HG02623 (cell line): ENCODE results near the gene SLC7A6.
A peak's percentile ranks its signal among the peaks of the same experiment; 100 is the strongest.

Experiments
- ATAC-seq: cut with Tn5 transposase; IDR thresholded peaks from one replicate; pipeline ENCODE4 v1.9.1; 2021; ENCODE audit warnings: moderate library complexity; ENCODE audit not compliant: unreplicated experiment

The SLC7A6 gene

DNA sequence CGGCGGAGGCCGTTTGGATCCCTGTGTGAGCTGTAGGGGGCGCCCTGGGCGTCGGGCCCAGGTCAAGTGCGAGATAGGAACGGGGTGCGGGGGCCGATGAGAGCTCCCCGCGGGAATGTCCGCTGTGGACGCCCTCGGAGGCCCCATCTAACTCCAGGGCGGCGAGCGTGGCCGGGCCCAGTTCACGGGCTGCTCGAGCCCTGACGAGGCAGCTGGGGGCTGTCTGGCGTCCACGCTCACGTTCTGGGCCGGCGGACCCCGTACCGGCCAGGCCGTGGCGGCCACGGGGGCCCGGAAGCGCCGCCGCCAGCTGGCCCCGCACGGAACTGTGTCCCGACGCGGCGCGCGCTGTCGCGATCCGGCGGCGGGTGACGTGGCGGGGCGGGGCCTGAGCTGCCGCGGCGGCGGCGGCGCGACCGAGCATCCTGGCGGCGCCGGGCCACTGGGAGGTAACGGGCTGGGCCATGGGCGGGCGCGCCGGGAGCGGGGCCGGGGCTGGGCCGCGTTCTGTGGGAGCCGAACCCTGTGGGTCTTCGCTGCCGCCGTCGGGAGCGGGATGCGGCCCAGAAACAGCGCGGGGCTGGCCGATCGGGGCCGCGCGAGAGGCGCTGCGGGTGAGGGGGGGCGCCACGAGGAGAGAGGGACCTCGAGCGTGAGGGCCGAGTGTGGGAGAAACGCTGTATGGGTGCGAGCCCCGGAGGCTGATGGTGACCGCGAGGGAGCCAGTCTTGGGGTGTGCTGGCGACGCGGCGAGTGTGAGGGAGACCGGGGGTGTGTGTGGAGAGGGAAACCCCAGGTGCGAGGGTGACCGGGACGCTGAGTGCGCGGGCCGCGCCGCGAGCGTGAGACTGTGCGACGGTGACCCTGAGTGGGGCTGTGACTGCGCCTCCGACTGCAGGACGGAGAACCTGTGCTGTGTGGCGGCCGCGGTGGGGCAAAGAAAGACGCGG lies at the start of gene SLC7A6:
Gene SLC7A6 (plus strand): TSS at position 399 of the 950 bp plus-strand sequence. CDS start 10,201 bp downstream, outside the sequence.
- peak; percentile 52 for ATAC-seq

DNA sequence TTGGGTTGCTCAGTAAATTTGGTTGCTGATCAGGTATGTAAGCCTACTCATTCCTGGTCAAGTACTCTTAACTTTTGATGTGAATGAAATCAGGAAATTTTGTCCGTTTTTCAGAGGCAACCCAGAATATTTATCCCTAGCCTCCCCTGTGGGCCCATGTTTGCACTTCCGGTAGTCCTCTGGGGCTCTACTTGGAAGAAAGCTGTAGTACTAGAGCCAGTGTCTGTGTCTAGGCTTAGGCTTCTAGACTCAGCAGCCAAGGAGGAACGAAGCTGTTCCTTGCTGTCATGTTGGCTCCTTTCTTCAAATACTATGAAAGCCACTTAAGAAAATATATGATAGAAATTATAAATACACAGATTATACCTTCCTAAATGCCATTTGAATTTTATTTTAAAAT lies 49.6 kb upstream of the SLC7A6 start:
- ATAC-seq = no peak

DNA sequence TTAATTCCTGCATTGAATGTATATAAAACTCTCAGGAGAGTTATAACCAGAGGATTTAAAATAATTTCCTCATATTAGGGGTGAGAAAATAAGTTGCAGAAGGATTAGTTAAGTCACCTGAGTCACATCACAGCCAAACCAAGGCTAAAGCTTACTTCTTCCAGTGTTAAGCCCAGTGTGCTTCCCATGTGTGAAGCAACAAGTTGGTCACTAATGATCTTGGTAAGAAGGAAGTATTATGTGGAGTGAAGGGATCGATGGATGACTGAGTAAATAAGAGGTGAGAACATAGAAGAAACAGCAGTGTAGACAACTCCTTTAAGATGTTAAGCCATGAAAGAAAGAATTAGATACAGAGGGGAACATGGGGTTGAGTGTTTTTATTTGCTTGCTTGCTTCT lies 49.0 kb upstream of the SLC7A6 start:
- no peak for ATAC-seq

DNA sequence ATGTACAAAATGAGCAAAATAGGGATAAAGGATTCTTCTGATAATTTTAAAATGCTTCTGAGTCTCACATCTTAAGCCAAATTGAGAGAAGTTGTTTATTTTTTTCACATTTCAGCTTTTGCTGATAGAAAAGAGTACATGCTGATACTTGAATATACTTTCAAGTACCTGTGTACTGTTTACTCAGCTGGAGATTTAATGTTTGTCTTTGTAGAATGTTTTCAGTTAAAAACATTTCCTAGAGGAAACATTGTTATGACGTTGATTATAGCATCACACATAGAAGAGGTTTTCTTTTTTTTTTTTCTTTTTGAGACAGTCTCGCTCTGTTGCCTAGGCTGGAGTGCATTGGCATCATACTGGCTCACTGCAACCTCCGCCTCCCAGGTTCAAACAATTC lies 48.1 kb upstream of the SLC7A6 start:
- ATAC-seq = no peak

DNA sequence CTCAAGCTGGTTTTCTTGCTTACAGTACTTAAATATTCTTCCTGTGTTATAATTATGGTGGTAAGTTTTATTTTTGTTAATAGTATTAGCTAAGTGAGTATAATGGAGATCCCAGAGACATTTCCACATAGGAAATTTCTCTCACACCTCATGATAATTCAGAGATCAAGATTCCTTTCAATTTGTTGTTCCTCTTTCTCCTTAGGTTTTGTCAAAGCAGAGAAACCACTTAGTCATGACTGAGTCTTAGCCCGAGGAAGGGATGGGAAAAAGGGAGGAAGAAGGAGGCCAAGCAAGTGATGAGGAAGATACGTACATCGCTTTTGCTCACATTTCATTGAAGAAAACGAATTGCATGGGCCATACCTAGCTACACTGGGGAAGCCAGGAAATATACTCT lies 46.8 kb upstream of the SLC7A6 start:
- no peak for ATAC-seq

DNA sequence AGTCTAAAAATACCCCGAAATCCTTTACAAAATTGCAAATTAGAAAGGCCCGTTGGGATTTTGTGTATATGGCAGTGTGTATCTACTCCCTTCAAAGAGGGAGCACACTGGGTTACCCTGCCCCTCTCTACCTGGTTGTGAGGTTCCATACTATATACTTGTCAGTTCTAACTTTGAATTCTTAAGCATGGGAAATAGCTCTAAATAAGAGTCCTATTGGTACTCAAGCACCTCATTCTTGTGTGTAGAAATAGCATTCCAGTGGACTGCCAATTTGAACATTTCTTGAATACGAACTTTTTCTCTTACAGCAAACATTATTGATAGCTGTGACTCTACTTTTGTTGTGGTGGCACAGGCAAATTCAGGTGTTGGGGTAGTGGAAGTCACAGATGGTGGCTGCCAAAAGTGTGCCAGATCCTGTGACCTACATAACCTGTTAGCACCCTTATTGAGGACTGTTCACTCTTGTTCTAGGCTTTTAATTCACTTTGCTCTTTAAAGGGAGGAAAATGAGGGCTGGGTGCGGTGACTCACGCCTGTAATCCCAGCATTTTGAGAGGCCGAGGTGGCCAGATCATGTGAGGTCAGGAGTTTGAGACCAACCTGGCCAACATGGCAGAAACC lies 44.5 kb upstream of the SLC7A6 start:
- ATAC-seq = no peak

DNA sequence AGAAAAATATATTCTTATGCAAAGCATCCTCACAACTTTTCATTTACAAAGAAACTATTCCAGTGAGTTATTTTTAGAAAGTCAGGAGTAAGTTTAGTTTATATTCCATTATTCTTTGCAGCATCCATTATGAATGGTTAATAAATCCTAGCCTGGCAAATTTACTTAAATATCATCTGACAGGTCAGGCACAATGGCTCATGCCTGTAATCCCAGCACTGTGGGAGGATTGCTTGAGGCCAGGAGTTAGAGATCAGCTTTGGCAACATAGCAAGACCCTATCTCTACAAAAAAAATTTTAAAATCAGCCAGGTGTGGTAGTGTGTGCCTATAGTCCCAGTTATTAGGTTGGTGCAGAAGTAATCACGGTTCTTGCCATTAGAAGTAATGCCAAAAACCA lies 41.3 kb upstream of the SLC7A6 start:
- no peak for ATAC-seq

DNA sequence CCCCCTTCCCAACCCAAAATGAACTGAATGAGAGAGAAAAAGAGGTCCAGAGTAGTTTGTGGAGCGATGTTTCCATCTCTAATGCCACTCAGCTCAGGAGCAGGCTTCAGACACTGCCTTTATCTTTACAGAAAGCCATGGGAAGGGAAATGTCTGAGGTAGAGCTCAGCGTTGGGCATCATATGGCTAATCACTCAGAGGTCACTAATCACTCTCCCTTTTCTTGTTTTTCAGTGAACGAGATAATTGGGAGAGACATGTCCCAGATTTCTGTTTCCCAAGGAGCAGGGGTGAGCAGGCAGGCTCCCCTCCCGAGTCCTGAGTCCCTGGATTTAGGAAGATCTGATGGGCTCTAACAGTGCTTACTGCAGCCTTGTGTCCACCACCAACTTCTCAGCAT lies 38.2 kb upstream of the SLC7A6 start:
- no peak for ATAC-seq

DNA sequence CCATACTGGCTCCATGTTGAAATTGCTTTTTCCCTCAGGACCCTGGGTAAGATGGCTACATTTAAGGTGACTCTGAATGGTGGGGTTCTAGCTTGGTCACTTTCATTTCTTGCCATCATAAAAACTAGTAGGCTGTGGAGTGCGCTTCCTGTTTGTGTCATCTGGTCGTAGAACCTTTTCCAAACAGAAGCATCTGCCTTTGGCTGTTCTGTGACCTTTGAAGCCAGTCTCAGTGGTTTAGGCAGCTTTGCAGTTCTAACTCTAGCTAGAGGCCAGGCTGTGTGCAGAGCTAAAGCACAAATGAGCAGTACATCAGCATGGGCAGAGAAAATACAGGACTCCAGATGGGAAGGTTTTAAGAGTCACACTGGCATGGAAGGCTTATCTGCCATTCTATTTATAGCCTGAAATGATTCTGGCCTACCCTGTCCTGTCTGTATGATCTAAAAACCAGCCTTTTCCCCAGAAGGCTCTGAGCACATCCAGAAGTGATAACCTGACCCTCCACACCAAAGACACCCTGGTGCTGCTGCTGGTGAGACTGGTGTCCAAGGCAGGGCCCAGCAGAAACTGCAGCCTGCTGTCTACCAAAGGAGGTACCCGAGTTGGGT lies 37.0 kb upstream of the SLC7A6 start:
- no peak for ATAC-seq

DNA sequence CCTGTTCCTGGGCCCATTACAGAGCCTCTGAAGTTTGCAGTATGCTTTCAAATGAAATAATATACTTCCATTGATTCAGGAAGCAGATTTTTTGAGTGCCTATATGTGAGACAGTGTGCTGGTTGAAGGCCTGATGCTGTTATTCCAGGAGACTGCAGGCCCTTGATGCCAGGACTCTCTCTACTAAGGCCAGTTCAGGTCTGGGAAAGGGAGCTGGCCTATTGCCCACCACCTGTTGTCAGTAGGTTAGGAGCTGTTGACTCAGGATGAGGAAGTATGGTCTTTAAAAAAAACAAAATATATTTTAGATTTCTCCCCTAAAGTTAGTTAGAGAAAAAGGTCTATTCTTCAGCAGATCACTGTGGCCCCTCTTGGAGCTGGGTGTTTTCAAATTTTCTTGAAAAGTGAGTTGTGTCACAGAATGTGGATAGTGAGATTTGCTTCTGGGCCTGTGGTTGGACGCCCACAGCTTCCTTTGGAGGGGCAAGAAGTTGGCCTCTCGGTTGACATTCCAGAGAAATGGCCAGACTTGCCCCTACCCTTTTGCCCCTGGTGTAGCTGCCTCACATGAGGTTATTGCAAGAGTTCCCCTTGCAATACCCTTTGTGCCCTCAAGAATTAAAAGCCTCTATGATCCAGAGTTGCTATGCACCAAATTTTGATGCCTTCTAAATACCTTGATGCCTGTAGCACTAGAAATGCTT lies 36.3 kb upstream of the SLC7A6 start:
- no peak for ATAC-seq

DNA sequence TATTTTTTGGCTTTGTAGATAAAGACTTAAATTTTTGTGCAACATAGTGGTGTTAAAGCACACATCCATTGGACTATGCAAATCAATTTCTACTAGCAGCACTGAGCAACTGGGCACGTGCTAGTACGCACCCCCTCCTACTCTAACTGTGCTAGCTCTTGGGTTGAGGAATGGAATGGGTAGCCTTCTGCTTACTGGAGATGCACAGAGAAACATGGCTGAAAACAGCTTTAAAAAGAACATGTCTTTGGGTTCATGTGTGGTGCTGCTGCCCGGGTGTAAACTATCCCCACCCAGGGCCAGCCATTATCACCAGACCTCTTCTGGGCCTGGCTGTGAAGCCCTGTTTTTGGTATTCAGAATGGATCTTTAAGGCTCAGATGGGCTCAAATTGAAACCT lies 35.7 kb upstream of the SLC7A6 start:
- ATAC-seq = no peak

DNA sequence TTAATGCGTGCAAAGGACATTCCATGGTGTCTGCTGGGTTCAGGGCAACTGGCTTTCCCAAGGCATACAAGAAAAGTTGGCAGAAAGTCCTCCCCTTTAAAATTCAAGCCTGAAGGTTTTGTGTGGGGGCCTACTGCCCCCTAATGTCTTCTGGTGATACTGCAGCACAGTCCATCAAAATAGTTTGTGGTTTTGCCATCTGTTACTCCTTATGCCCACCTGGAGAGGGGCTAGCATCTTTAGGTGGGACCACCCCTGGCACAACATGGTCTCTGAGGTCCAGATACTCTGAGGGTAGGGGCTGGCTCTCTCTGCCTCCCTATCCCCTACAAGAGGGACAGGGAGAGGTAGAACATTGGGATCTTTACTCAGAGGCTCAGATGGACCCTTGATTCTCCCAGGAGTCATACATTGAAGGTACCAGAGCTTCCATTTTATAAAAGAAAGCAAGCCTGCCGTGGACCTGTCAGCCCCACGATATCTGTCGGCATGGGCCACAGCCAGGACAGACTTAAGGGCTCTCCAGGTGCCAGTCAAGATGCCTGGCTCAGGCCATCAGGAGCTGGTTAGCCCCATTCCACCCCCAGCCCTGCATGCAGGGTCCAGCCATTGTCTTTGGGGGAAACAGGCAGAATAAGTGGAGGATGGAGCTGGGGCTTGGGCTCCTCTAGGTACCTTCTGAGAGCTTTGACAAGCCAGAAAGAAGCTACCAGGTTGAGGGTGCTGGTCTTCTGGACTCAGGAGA lies 34.7 kb upstream of the SLC7A6 start:
- no peak for ATAC-seq

DNA sequence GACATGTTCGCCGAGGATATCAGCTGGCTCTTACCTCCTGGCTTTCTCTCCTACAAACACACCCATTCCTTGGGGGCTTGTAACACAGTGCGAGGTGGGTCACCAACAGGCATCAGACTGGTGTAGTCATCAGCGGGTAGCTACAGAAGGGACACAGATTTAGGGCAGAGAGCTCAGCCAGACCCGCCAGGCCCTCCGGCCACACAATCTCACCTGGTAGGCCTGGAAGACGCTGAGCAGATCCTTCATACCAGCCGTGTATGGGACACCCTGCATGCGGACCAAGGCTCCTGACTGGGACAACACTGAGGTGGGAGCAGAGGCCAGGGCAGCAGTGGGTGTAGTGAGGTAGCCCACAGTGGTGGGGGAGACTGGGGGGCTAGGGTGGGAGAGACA lies 34.2 kb upstream of the SLC7A6 start:
- no peak for ATAC-seq

DNA sequence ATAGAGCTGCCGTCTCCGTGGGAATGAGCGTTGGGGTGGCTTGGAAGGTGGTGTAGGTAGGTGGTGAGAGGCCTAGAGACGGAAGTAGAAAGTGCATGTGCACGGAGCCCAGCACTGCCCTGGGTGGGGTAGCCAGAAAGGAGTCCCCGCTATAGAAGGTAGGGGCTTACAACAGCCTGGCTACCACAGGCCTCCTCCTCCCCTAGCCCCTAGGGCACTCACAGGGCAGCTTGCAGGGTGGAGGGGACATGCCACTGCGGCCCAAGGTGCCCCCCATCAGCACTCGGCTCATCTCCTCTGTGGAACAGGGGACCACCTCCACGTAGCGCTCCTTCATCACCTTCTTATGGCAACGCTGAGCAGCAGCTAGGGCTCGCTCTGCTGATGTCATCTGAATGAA lies 33.4 kb upstream of the SLC7A6 start:
- no peak for ATAC-seq

DNA sequence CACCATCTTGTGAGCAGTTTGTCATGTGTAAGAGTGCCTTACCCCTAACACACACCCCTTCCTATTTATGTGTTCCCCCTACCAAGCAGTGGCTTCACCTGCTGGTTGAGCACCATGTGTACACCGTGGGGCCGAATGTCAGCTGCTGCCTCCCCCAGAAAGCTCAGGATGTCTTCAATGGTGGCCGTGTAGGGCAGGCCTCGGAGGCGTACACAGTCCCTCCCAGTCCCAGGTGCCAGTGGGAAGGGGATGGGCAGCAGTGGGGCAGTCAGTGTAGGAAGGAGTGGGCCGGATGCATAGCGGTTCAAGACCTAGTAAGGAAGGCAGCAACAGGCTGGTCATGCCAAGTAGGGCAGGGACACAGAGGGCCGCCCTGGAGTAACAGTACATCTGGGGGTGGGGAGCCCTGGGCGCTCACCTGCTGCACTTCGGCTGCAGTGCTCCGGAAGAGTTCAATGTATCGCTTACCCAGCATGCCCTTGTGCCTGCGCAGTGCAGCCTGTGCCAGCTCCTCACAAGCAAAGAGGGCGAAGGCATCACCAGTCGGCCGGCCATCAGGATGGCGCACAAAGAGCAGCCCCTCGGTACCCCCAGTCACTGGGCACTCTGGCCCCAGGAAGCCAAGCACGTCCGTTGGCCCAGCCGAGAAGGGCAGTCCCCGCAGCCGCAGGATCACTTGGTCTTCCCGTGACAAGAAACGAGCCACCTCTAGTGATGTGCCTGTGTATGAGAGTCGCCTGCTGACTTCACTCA lies 32.8 kb upstream of the SLC7A6 start:
- no peak for ATAC-seq

DNA sequence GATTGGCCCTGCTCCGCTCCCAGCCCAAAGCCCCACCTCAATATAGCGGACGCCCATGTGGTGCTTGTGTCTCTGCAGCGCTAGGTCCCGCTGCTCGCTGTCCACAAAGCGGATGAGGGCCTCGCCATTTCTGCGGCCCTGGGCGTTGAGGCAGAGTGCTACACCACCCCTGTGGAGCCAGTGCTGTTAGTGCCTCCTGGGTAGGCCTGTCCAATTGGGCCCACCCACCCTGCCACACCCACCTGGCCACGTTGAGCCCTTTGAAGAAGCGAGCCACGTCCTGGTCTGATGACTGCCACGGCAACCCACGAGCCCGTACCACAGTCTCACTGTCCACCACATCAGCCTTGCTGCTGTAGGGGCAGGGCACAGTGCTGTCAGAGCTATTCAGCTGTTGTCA lies 32.0 kb upstream of the SLC7A6 start:
- no peak for ATAC-seq

DNA sequence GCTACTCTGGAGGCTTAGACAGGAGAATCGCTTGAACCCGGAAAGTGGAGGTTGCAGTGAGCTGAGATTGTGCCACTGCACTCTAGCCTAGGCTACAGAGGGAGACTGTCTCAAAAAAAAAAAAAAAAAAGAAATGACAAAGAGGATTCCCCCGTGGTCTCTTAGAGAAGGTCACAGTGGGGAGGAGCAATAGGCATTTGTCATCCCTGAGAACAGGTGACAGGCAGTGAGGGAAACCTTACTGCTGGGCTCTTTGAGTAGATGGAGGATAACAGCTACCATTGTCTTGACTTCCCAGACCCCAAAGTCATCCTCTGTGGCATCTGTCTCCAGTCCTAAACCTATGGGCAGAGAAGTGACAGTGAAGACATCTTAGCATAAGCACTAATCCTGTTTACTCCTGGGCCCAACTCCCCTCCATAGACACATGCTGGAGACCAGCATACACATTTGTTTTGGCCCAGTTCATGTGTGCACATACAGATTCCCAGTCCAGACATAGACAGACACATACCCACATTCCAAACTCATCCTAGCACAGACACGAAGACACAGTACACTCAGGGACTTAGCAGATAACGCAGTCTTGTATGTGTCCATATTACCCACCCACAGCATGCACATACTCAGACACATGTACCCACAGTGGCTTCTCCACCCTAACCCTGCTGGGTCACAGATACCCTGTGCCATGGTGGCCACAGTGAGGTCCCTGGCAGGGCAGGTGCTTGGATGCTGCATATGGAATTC lies 31.1 kb upstream of the SLC7A6 start:
- ATAC-seq = no peak

DNA sequence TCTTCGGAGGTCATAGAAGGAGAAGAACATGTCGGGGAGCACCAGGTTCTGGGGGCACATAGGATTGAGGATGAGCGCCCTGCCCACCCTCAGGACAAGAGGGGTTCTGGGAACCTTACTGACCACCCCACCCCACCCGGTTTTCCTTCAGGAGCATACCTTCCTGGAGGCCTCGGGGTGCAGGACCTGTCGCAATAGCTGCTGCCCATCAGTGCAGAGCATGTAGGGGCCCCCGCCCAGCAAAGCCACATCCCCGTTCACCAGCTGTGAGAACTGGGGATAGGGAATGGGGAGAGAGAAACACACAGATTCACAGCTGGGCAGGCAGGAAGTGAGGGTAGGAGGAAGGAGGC lies 30.5 kb upstream of the SLC7A6 start:
- no peak for ATAC-seq
